ENCODE results near the gene ABL1.

The ABL1 gene

GRCh38 chr9:130887494-130888144 is 52.6 kb downstream of the ABL1 start:
- DNase-seq (ENCODE audit: low read depth), result no peak
- no peak for TF ChIP-seq CTCF (IDR thresholded peaks at IDR 0.05; ENCODE audit: control insufficient read depth, extremely low read depth, insufficient read depth)
- H3K4me3 ChIP-seq (ENCODE audit: low read depth, low read length), result no peak overlapping the region

- no peak overlapping the region for H3K4me3 ChIP-seq (ENCODE audit: low read depth, low read length)
- DNase-seq (ENCODE audit: low read depth), result no peak
- no peak for TF ChIP-seq CTCF (IDR thresholded peaks at IDR 0.05; ENCODE audit: control insufficient read depth, extremely low read depth, insufficient read depth)
These were observed 53.3 kb downstream of the ABL1 start for GRCh38 chr9:130888146-130888885.

- DNase-seq (ENCODE audit: low read depth), result no peak
- TF ChIP-seq CTCF (IDR thresholded peaks at IDR 0.05; ENCODE audit: control insufficient read depth, extremely low read depth, insufficient read depth), result no peak
- H3K4me3 ChIP-seq (ENCODE audit: low read depth, low read length), result no peak overlapping the region
These were observed 55.1 kb downstream of the ABL1 start for GRCh38 chr9:130890124-130890523.

- H3K4me3 ChIP-seq (ENCODE audit: low read depth, low read length), result no peak overlapping the region
- TF ChIP-seq CTCF (IDR thresholded peaks at IDR 0.05; ENCODE audit: control insufficient read depth, extremely low read depth, insufficient read depth), result no peak
- no peak for DNase-seq (ENCODE audit: low read depth)
These were observed 56.0 kb downstream of the ABL1 start for GRCh38 chr9:130890870-130891687.

- no peak for TF ChIP-seq CTCF (IDR thresholded peaks at IDR 0.05; ENCODE audit: control insufficient read depth, extremely low read depth, insufficient read depth)
- DNase-seq (ENCODE audit: low read depth), result no peak
- H3K4me3 ChIP-seq (ENCODE audit: low read depth, low read length), result no peak overlapping the region
These were observed 56.8 kb downstream of the ABL1 start for GRCh38 chr9:130891688-130892476.

- TF ChIP-seq CTCF (IDR thresholded peaks at IDR 0.05; ENCODE audit: control insufficient read depth, extremely low read depth, insufficient read depth), result no peak
- H3K4me3 ChIP-seq (ENCODE audit: low read depth, low read length), result no peak overlapping the region
- no peak for DNase-seq (ENCODE audit: low read depth)
These were observed 57.6 kb downstream of the ABL1 start for GRCh38 chr9:130892477-130893304.
